ENCODE data around the gene ACVR2A.

- TF ChIP-seq CTCF (IDR thresholded peaks at IDR 0.05): no peak
- TF ChIP-seq POLR2A (IDR thresholded peaks at IDR 0.05): no peak
Measured at GRCh38 chr2:147917161-147917560, 72.3 kb downstream of the ACVR2A start.

Measured in right lobe of liver (tissue), 4 donors.